HEK293 (cell line): ENCODE results near the gene KRT79.

Experiments used
- CTCF ChIA-PET: fragments of 350-600 bp; formaldehyde crosslinking; extraction: SDS; loops from one replicate; lab custom pipeline; 2021; ENCODE audit warnings: antibody characterized with exemption; lab: Yijun Ruan, JAX
- POLR2A ChIA-PET: fragments of 300-600 bp; formaldehyde crosslinking; extraction: SDS; loops from one replicate; lab custom pipeline; 2020; ENCODE audit warnings: antibody characterized with exemption, inconsistent platforms; lab: Yijun Ruan, JAX
- H3K27ac ChIP-seq: fragments of 200-500 bp; sonication (Bioruptor generic); 2 replicates; pipeline ENCODE4 v1.5.1; 2014; ENCODE audit warnings: low read depth, low read length, control low read depth, inconsistent platforms; ENCODE audit errors: extremely low read depth
- H3K36me3 ChIP-seq, 2 experiments: fragments of 200-500 bp in 1 of 2; sonication (Bioruptor generic) in 1 of 2; 1 replicate in 1 of 2; 2 replicates in 1 of 2; pipeline ENCODE4 v1.5.1; 2014 to 2017; ENCODE audit warnings: inconsistent platforms in 2 of 2, low read length in 2 of 2; ENCODE audit not compliant: control insufficient read depth in 2 of 2, insufficient read depth in 1 of 2
- H3K4me1 ChIP-seq: fragments of 200-500 bp; sonication (Bioruptor generic); 2 replicates; pipeline ENCODE4 v1.5.1; 2014; ENCODE audit warnings: mild to moderate bottlenecking, low read length, inconsistent platforms; ENCODE audit not compliant: control insufficient read depth, insufficient read depth
- H3K4me3 ChIP-seq: 2 replicates; pipeline ENCODE4 v1.5.1; 2011; ENCODE audit warnings: low read depth, mild to moderate bottlenecking, control low read depth, low read length, moderate library complexity
- H3K9me3 ChIP-seq: fragments of 200-500 bp; sonication (Bioruptor generic); 2 replicates; pipeline ENCODE4 v1.5.1; 2014; ENCODE audit warnings: low read depth, low read length, inconsistent platforms; ENCODE audit not compliant: control insufficient read depth, insufficient read depth
- GLI4 ChIP-seq: fragments of 450-650 bp; formaldehyde crosslinking; IDR thresholded peaks from 2 replicates; pipeline ENCODE4 v1.5.1; 2016; ENCODE audit warnings: missing biosample characterization, missing genetic modification characterization
- MZF1 ChIP-seq: fragments of 450-650 bp; formaldehyde crosslinking; IDR thresholded peaks from 2 replicates; pipeline ENCODE4 v1.5.1; 2017; ENCODE audit warnings: missing biosample characterization, missing genetic modification characterization, borderline replicate concordance
- OSR2 ChIP-seq: fragments of 450-650 bp; formaldehyde crosslinking; IDR thresholded peaks from 2 replicates; pipeline ENCODE4 v1.5.1; 2016; ENCODE audit warnings: missing biosample characterization, missing genetic modification characterization
- RBAK ChIP-seq: fragments of 450-650 bp; formaldehyde crosslinking; IDR thresholded peaks from 2 replicates; pipeline ENCODE4 v1.5.1; 2016; ENCODE audit warnings: missing biosample characterization, missing genetic modification characterization
- ZBTB20 ChIP-seq: fragments of 450-650 bp; formaldehyde crosslinking; IDR thresholded peaks from 2 replicates; pipeline ENCODE4 v1.5.1; 2016; ENCODE audit warnings: missing biosample characterization, missing genetic modification characterization
- ZEB2 ChIP-seq: fragments of 450-650 bp; formaldehyde crosslinking; IDR thresholded peaks from 2 replicates; pipeline ENCODE4 v1.5.1; 2016; ENCODE audit warnings: missing biosample characterization, missing genetic modification characterization
- ZFHX2 ChIP-seq: fragments of 450-650 bp; formaldehyde crosslinking; conservative IDR thresholded peaks from 2 replicates; pipeline ENCODE4 v1.5.1; 2016; ENCODE audit warnings: missing biosample characterization, missing genetic modification characterization
- ZIC2 ChIP-seq: fragments of 450-650 bp; formaldehyde crosslinking; IDR thresholded peaks from 2 replicates; pipeline ENCODE4 v1.5.1; 2016; ENCODE audit warnings: missing biosample characterization, missing genetic modification characterization
- ZNF148 ChIP-seq: fragments of 450-650 bp; formaldehyde crosslinking; IDR thresholded peaks from 2 replicates; pipeline ENCODE4 v1.5.0; 2017; ENCODE audit warnings: missing biosample characterization, missing genetic modification characterization, borderline replicate concordance
- ZNF248 ChIP-seq: fragments of 450-650 bp; formaldehyde crosslinking; IDR thresholded peaks from 2 replicates; pipeline ENCODE4 v1.5.1; 2017; ENCODE audit warnings: missing biosample characterization, missing genetic modification characterization
- ZNF280D ChIP-seq: fragments of 450-650 bp; formaldehyde crosslinking; IDR thresholded peaks from 2 replicates; pipeline ENCODE4 v1.5.1; 2016; ENCODE audit warnings: missing biosample characterization, missing genetic modification characterization
- ZNF354C ChIP-seq: fragments of 450-650 bp; formaldehyde crosslinking; IDR thresholded peaks from 2 replicates; pipeline ENCODE4 v1.5.1; 2016; ENCODE audit warnings: missing biosample characterization, missing genetic modification characterization, low read depth, borderline replicate concordance
- ZNF398 ChIP-seq: fragments of 450-650 bp; formaldehyde crosslinking; IDR thresholded peaks from 2 replicates; pipeline ENCODE4 v1.5.1; 2017; ENCODE audit warnings: missing biosample characterization, missing genetic modification characterization
- ZNF473 ChIP-seq: fragments of 450-650 bp; formaldehyde crosslinking; IDR thresholded peaks from 2 replicates; pipeline ENCODE4 v1.5.1; 2017; ENCODE audit warnings: missing biosample characterization, missing genetic modification characterization
- ZNF580 ChIP-seq: fragments of 450-650 bp; formaldehyde crosslinking; IDR thresholded peaks from 2 replicates; pipeline ENCODE4 v1.5.1; 2016; ENCODE audit warnings: missing biosample characterization, missing genetic modification characterization
- ZNF660 ChIP-seq: fragments of 450-650 bp; IDR thresholded peaks from 2 replicates; pipeline ENCODE4 v1.5.1; 2018; ENCODE audit warnings: missing biosample characterization, mild to moderate bottlenecking, missing genetic modification characterization
- ZNF704 ChIP-seq: fragments of 450-650 bp; formaldehyde crosslinking; IDR thresholded peaks from 2 replicates; pipeline ENCODE4 v1.5.1; 2016; ENCODE audit warnings: missing biosample characterization, missing genetic modification characterization
- ZNF76 ChIP-seq: fragments of 450-650 bp; formaldehyde crosslinking; IDR thresholded peaks from 2 replicates; pipeline ENCODE4; 2016; ENCODE audit warnings: low read depth, missing biosample characterization, missing genetic modification characterization, borderline replicate concordance
- ZNF777 ChIP-seq: fragments of 450-650 bp; formaldehyde crosslinking; IDR thresholded peaks from 2 replicates; pipeline ENCODE4 v1.5.1; 2017; ENCODE audit warnings: missing biosample characterization, missing genetic modification characterization, borderline replicate concordance
- ZNF792 ChIP-seq: fragments of 450-650 bp; formaldehyde crosslinking; IDR thresholded peaks from 2 replicates; pipeline ENCODE4 v1.5.1; 2016; ENCODE audit warnings: missing biosample characterization, missing genetic modification characterization
- ZNF830 ChIP-seq: fragments of 450-650 bp; IDR thresholded peaks from 2 replicates; pipeline ENCODE4 v1.5.0; 2018; ENCODE audit warnings: missing biosample characterization, missing genetic modification characterization, low read depth, mild to moderate bottlenecking, moderate library complexity

The KRT79 gene

DNA sequence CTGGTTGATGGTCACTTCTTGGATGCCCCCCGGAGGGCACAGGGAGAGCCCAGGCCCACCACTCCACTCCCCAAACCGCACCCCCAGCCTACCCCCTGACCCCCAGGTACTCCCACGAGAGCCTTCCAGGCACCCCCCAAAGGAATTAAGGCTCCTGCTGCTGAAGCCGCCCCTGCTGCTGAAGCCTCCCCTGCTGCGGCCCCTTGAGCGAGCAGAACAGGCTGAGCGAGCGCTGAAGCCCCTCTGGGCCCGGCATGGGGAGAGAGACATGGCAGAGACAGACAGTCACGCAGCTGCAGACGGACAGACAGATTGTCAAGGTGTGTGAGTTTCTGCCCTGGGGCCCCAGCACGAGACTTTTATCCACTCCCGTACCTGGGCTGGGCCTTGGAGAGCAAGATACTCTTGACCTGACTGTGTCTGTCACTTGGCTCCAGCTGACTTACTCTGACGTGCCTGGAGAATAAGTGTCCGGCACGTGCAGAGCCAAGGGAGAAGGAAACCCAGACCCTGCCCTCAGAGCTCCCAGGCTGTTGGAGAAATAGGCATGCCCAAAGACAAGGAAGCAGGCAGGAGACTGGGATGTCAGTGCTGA, 14.6 kb upstream of the KRT79 start, which contains the start of gene KRT78 (continued):
- TF ChIP-seq ZNF76 (tag by site-specific recombination) (no peak), ZNF792 (tag by site-specific recombination) (no peak), ZNF580 (no peak), ZNF248 (tag by site-specific recombination) (no peak), ZNF398 (no peak)

DNA sequence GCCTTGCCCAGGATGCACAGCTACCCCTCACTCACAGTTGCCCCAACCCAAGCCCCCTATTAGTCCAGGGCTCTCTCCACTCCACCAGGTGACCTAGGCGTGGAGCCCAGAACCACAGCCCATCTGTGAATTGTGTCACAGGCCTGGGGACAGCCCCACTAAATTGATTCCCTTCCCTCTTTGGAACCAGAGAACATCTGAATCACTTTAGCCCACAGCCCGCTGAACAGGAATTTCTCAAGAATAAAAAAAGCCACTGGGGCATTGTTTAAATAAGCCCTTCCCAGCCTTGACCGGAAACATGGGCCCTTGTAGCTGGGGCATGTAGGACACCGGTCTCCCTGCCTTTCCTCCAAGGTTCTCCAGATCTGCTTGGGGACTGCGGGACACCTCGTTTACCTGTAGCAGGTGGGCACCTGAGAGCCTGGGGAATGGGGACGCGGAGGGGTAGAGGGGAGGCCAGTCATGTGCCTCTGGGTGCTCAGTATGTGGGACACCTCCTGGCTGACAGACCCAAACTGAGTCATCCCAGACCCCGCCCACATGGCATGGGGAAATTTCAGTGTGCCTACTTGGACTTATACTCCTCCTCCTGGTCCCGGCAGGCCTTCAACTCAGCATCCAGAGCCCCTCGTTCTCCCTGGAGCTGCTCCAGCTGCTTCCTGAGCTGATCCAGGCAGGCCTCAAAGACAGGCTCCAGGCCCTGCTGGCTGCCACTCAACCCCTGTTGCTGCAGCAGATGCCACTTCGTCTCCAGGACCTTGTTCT, 13.4 kb upstream of the KRT79 start:
- H3K4me3 ChIP-seq, result no peak overlapping the region
- CTCF ChIA-PET, result no interaction called here
- POLR2A ChIA-PET, result no interaction called here
- no peaks in the 10 kb centered on the region for H3K4me1 ChIP-seq
- no peak for TF ChIP-seq MZF1 (tag by site-specific recombination)
- no peak for TF ChIP-seq ZNF777 (tag by site-specific recombination)
- no peak for TF ChIP-seq ZEB2 (tag by site-specific recombination)
- no peak for TF ChIP-seq ZNF76 (tag by site-specific recombination)
- TF ChIP-seq GLI4, result no peak
- TF ChIP-seq ZNF830, result no peak
- TF ChIP-seq ZNF354C (tag by site-specific recombination), result no peak
- TF ChIP-seq ZNF473 (tag by site-specific recombination), result no peak
- TF ChIP-seq ZIC2 (tag by site-specific recombination), result peak; percentile 57
- TF ChIP-seq ZNF148 (tag by site-specific recombination), result no peak
- peak; percentile 46 for TF ChIP-seq ZFHX2 (tag by site-specific recombination)
- no peak for TF ChIP-seq ZNF660 (tag by site-specific recombination)
- no peak overlapping the region for H3K27ac ChIP-seq
- no peaks in the 10 kb centered on the region for H3K9me3 ChIP-seq
- H3K36me3 ChIP-seq, result no peaks in the 10 kb centered on the region

GRCh38 chr12:52846356-52846970, 12.4 kb upstream of the KRT79 start:
- H3K9me3 ChIP-seq, result no peaks in the 10 kb centered on the region
- ChIA-PET CTCF (no interaction called here), POLR2A (no interaction called here)
- no peak overlapping the region for H3K4me3 ChIP-seq
- H3K4me1 ChIP-seq, result no peaks in the 10 kb centered on the region
- H3K36me3 ChIP-seq, result no peaks in the 10 kb centered on the region
- no peak overlapping the region for H3K27ac ChIP-seq
- no peak for TF ChIP-seq RBAK (tag by site-specific recombination)
- no peak for TF ChIP-seq ZNF704 (tag by site-specific recombination)
- TF ChIP-seq ZNF280D (tag by site-specific recombination), result no peak
- no peak for TF ChIP-seq ZBTB20
- no peak for TF ChIP-seq OSR2 (tag by site-specific recombination)
